Cardiac fibroblast (primary cell): ENCODE measurements around the gene HAUS6.

Experiments
- DNase-seq, 2 donors: peaks; one replicate each; pipeline versions ENCODE4 v3.0.0 to v3.0.0-alpha.2; 2010; ENCODE audit warnings: low read depth in 2 of 2
- H3K4me3 ChIP-seq, 2 donors: replicated peaks in 1 of 2; 1 replicate in 1 of 2; 2 replicates in 1 of 2; pipeline ENCODE4 v1.5.1; 2011; ENCODE audit warnings: low read depth in 2 of 2, low read length in 2 of 2, mild to moderate bottlenecking in 2 of 2, moderate library complexity in 1 of 2
- CTCF ChIP-seq: IDR thresholded peaks from one replicate; pipeline ENCODE4 v1.5.1; 2011; ENCODE audit warnings: low read depth, mild to moderate bottlenecking, low read length, inconsistent platforms

The HAUS6 gene

GRCh38 chr9:19145881-19146280, 43.2 kb upstream of the HAUS6 start:
- no peak for DNase-seq
- no peak overlapping the region for H3K4me3 ChIP-seq
- no peak for TF ChIP-seq CTCF

DNA sequence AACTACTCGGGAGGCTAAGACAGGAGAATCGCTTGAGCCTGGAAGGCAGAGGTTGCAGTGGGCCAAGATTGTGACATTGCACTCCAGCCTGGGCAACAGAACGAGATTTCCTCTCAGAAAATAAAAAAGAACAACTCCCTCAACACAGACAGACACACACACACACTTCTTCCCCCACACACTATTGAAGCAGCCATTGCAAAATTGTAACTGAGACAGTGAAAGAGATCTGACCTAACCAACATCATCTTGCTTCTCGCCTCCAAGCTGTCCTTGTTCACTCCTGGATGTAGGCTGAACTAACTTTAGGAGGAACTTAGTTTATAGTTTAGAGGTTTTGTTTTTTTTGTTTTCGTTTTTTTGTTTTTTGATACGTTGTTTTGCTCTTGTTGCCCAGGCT, 37.6 kb upstream of the HAUS6 start:
- H3K4me3 ChIP-seq = no peak overlapping the region
- no peak for DNase-seq
- TF ChIP-seq CTCF = no peak

DNA sequence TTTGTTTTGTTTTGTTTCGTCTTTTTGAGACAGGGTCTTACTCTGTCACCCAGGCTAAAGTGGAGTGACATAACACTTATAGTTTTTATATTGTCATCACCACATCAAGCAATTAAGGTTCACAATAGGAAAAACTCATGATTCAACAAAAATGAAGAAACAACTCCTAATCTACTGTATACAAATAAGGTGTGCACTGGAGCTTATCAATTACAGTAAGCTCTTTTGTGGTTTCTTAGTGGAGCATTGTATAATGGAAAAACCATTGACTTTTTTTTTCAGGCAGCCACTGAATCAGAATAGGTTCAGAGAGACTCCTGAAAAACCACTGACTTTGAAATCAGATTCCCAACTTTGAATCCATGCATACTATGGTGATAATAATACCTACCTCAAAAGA, 35.4 kb upstream of the HAUS6 start:
- no peak for TF ChIP-seq CTCF
- H3K4me3 ChIP-seq = no peak overlapping the region
- no peak for DNase-seq

GRCh38 chr9:19137282-19137681, 34.6 kb upstream of the HAUS6 start:
- TF ChIP-seq CTCF = no peak
- H3K4me3 ChIP-seq = no peak overlapping the region
- DNase-seq = peak in 1 of 2 donors; percentile 74

DNA sequence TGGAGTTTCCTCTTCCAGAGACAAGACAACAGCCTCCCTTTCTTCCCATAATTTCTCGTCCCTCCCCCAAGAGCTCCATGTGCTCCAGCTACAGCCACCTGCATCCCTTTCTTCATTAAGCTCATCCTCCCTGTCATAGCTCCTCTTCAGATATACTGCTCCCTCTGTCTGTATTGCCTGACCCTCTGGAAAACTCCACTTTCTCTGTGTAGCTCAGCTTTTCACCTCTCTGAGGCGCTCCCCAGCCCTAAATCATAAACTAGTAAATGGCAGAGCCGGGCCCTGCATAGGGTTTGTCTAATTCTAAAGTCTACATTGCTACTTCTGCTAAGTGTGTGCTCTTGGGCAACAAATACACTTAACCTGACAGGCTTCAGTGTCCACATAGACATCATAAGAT, 33.4 kb upstream of the HAUS6 start:
- no peak for DNase-seq
- no peak for TF ChIP-seq CTCF
- no peak overlapping the region for H3K4me3 ChIP-seq

DNA sequence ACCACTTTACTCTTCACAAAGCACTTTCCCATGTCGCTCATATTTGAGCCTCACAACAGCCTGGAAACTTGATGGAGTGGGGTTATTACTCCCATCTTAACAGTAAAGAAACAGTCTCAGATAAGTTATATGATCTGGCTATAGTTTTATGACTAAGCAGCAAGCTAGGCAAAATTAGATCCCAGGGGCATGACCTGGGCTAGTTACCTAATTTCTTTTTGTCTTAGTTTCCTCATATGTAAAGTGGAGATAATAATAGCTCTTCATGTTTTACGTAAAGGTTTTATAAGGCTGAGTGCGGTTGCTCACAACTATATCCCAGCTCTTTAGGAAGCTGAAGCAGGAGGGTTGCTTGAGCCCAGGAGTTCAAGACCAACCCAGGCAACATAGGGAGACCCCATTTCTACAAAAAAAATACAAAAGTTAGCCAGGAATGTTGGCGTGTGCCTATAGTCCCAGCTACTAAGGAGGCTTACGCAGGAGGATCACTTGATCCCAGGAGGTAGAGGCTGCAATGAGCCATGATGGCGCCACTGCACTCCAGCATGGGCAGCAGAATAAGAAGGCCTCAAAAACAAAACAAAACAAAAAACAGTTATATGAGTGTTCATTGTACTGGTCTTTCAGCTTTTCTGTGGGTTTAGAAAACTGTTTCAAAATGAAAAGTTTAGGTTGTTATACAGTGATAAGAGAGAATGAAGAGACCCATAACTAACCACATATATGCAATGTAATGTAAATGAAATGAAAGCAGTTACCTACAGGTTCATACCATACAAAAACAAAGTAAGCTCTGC, 31.0 kb upstream of the HAUS6 start:
- TF ChIP-seq CTCF = no peak
- no peak overlapping the region for H3K4me3 ChIP-seq
- no peak for DNase-seq

GRCh38 chr9:19130436-19130835, 27.7 kb upstream of the HAUS6 start:
- H3K4me3 ChIP-seq = no peak overlapping the region
- TF ChIP-seq CTCF = no peak
- no peak for DNase-seq
